Smooth muscle cell (in vitro differentiated cells): Measurements from ENCODE around the gene ARHGEF16. TPM values are rescaled to one million over a fixed set of nuclear protein-coding genes. Genes with fewer than 3 reads are reported as not detected.

Experiments
- DNase-seq: peaks from one replicate; lab custom pipeline; 2025; ENCODE audit not compliant: unreplicated experiment; lab: John Stamatoyannopoulos, UW
- H2AFZ ChIP-seq: fragments of 200-600 bp; sonication (generic); 2 replicates; pipeline ENCODE4 v1.6.0; 2016; ENCODE audit warnings: antibody characterized with exemption, low read depth, mild to moderate bottlenecking
- H3F3A ChIP-seq: fragments of 200-600 bp; sonication (generic); 2 replicates; pipeline ENCODE4 v1.6.0; 2017; ENCODE audit warnings: antibody characterized with exemption, low read depth
- H3K27ac ChIP-seq: fragments of 200-600 bp; sonication (generic); 2 replicates; pipeline ENCODE4 v1.5.1; 2016; ENCODE audit warnings: low read depth, mild to moderate bottlenecking
- H3K27me3 ChIP-seq: fragments of 200-600 bp; sonication (generic); 2 replicates; pipeline ENCODE4 v1.6.1; 2016; ENCODE audit warnings: low read depth, mild to moderate bottlenecking
- H3K36me3 ChIP-seq: fragments of 200-600 bp; sonication (generic); 2 replicates; pipeline ENCODE4 v1.5.1; 2016; ENCODE audit warnings: low read depth
- H3K4me1 ChIP-seq: fragments of 200-600 bp; sonication (generic); 2 replicates; pipeline ENCODE4 v1.5.1; 2016; ENCODE audit warnings: low read depth
- H3K4me2 ChIP-seq: fragments of 200-600 bp; sonication (generic); 2 replicates; pipeline ENCODE4 v1.6.0; 2016; ENCODE audit warnings: mild to moderate bottlenecking
- H3K4me3 ChIP-seq: fragments of 200-600 bp; sonication (generic); 2 replicates; pipeline ENCODE4 v1.5.1; 2016; ENCODE audit warnings: mild to moderate bottlenecking
- H3K79me2 ChIP-seq: fragments of 200-600 bp; sonication (generic); 2 replicates; pipeline ENCODE4 v1.6.0; 2016; ENCODE audit warnings: low read depth, mild to moderate bottlenecking
- H3K9ac ChIP-seq: fragments of 200-600 bp; sonication (generic); 2 replicates; pipeline ENCODE4 v1.6.0; 2016; ENCODE audit warnings: low read depth
- H3K9me3 ChIP-seq: fragments of 200-600 bp; sonication (generic); replicated peaks from 2 replicates; pipeline ENCODE4 v1.5.1; 2016; ENCODE audit warnings: low read depth
- H4K20me1 ChIP-seq: fragments of 200-600 bp; sonication (generic); 2 replicates; pipeline ENCODE4 v1.6.0; 2016; ENCODE audit warnings: low read depth
- WGBS: methylation state at CpG from one replicate; pipeline ENCODE4 v1.1.7; 2016; ENCODE audit warnings: low lambda C conversion rate; 5-methylcytosine and 5-hydroxymethylcytosine counted together
- polyA plus RNA-seq: library from polyadenylated mRNA; unstranded; fragments of >200 nt; fragmentation: Nextera tagmentation; extraction: Ambion mirVana; gene quantifications from 2 replicates; pipeline ENCODE4 v1.2.1, GENCODE V29; 2016
- total RNA-seq: library from RNA; depleted of rRNA; stranded (reverse); fragments of >200 nt; gene quantifications from 2 replicates; pipeline ENCODE4 v1.2.3, GENCODE V29; 2014
- TF ChIP-seq, protein P1 (sequence below): fragments of 200-600 bp; sonication (generic); IDR thresholded peaks from 2 replicates; pipeline ENCODE4 v1.5.1; 2017; ENCODE audit warnings: borderline replicate concordance, mild to moderate bottlenecking, antibody characterized with exemption; ENCODE audit not compliant: insufficient read depth, poor library complexity, severe bottlenecking

The ARHGEF16 gene
- total and polyA plus RNA-seq, 2 experiments from 2014 or later, result 4.6 to 6.9 TPM

DNA sequence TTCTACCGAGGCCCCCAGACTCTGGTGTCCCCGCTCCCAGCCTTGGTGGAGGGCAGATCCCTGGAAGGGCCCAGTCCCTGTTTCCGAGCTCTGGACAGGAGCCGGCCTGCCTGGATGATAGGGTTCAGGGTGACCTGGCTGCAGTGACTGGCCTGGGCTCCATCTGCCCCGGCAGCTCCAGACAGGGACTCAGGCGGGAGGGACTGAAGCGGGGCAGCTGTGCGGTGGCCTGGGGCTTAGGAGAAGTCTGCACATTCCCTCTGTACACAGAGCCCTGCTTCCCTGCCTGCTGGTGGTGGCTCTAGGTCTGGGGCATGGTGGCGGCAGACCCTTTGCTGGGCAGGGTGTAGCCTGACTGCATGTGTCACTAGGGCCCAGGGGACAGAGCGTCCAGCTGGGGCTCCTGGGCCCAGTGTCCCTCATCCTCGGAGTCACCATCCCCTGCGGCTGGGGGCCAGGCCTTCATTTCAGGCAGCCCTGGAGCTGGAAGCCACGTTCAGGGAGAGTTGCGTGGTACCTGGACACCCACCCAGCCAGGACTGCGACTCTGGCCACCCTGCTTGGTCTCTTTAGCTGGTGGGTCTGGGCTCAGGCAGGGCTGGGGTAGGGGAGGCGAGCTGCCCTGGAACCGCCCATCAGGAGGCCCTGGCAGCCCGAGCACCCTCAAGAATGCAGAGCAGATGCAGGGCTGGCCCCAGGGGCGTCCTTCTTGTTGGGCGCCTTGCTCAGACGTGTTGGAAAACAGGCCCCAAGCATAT is 9.6 kb downstream of the ARHGEF16 start:
- no peak overlapping the region for H3K27ac ChIP-seq
- H3K4me1 ChIP-seq, result peaks cover 4% of the 10 kb centered on the region
- H3F3A ChIP-seq, result peaks cover 4% of the 10 kb centered on the region
- no peaks in the 10 kb centered on the region for H3K36me3 ChIP-seq
- no peak overlapping the region for H3K4me3 ChIP-seq
- no peak overlapping the region for H3K4me2 ChIP-seq
- H3K27me3 ChIP-seq, result no peaks in the 10 kb centered on the region
- 91% methylated on average over 21 of the region's 21 CpGs for WGBS
- H3K9ac ChIP-seq, result no peak overlapping the region
- H2AFZ ChIP-seq, result no peak overlapping the region
- TF ChIP-seq, protein P1, sequence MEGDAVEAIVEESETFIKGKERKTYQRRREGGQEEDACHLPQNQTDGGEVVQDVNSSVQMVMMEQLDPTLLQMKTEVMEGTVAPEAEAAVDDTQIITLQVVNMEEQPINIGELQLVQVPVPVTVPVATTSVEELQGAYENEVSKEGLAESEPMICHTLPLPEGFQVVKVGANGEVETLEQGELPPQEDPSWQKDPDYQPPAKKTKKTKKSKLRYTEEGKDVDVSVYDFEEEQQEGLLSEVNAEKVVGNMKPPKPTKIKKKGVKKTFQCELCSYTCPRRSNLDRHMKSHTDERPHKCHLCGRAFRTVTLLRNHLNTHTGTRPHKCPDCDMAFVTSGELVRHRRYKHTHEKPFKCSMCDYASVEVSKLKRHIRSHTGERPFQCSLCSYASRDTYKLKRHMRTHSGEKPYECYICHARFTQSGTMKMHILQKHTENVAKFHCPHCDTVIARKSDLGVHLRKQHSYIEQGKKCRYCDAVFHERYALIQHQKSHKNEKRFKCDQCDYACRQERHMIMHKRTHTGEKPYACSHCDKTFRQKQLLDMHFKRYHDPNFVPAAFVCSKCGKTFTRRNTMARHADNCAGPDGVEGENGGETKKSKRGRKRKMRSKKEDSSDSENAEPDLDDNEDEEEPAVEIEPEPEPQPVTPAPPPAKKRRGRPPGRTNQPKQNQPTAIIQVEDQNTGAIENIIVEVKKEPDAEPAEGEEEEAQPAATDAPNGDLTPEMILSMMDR, result no peak
- no peaks in the 10 kb centered on the region for H4K20me1 ChIP-seq
- H3K9me3 ChIP-seq, result no peaks in the 10 kb centered on the region
- H3K79me2 ChIP-seq, result no peaks in the 10 kb centered on the region
- no peak for DNase-seq

DNA sequence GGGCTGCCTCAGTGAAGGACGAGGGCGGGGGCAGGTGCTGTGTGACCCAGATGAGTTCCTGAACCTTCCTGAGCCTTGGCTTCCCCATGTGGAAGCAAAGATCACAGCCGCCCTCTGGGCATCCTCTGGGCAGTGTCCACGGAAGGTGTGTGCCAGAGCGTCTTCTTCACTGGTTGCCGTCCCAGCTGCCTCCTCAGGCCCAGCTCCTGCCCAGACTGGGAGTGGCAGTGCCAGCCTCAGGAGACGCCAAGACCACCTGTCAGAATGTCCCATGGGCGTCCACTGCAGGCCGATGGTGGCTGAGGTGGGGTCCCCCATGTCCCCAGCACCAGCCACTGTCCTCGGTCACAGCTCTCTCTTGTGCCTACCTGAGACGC is 10.2 kb downstream of the ARHGEF16 start:
- 89% methylated on average over 11 of the region's 11 CpGs for WGBS
- Histone ChIP-seq H3K4me3 (no peak overlapping the region), H3K4me1 (peaks cover 4% of the 10 kb centered on the region), H3K79me2 (no peaks in the 10 kb centered on the region), H3K36me3 (no peaks in the 10 kb centered on the region), H2AFZ (no peak overlapping the region), H3K9ac (no peak overlapping the region), H3K27ac (no peak overlapping the region), H4K20me1 (no peaks in the 10 kb centered on the region), H3K4me2 (no peak overlapping the region), H3F3A (no peaks in the 10 kb centered on the region), H3K9me3 (no peaks in the 10 kb centered on the region), H3K27me3 (no peaks in the 10 kb centered on the region)
- TF ChIP-seq, protein P1, result no peak
- DNase-seq, result no peak

DNA sequence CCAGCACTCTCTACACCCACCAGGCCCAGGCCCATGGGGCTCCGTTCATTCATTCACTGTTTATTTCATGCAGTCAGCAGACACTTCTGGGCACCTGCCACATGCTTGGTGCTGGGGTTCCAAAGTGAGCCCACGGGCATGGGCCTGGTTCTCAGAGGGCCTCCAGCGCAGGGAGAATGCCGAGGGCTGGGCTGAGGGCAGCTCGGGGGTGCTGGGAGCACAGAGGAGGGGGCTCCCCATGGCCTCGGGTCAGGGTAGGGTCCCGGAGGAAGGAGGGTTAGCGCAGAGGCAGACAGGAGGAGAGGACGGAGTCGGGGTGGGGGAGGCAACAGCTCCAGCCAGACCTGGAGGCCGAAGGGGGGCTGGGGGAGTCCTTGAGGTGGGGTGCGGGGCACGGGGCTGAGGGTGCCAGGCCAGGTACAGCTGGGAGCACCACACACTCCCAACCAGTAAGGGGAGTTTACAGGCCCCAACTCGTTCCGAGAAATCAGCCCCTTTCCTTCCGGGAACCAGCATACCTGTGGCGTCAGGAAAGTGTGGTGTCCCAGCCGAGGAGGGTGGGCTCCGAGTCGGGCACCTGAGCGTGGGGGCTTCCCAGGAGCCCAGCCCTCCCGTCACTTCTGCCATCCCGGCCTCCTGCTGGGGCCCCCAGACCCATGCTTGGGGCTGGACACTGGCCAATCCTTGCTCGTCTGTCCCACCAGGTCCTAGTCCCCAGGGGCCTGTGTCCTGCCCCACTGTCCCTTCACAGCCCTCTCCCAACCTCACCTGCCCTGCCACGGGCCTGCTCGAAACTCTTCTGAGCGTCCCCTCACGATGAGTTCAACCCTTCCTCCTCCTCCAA is 10.8 kb downstream of the ARHGEF16 start:
- H3K4me3 ChIP-seq, result no peak overlapping the region
- H3K27ac ChIP-seq, result no peak overlapping the region
- 92% methylated on average over 17 of the region's 28 CpGs for WGBS
- H2AFZ ChIP-seq, result no peak overlapping the region
- TF ChIP-seq, protein P1, result no peak
- H3K9me3 ChIP-seq, result no peaks in the 10 kb centered on the region
- H3K36me3 ChIP-seq, result no peaks in the 10 kb centered on the region
- H3K4me2 ChIP-seq, result no peak overlapping the region
- H3K9ac ChIP-seq, result no peak overlapping the region
- DNase-seq, result no peak
- no peaks in the 10 kb centered on the region for H3K79me2 ChIP-seq
- H3K4me1 ChIP-seq, result peaks cover 4% of the 10 kb centered on the region
- H3K27me3 ChIP-seq, result no peaks in the 10 kb centered on the region
- no peaks in the 10 kb centered on the region for H4K20me1 ChIP-seq
- H3F3A ChIP-seq, result no peaks in the 10 kb centered on the region
